NCI-H2227 treated with DMSO at 0.1 percent for 48 hours (cell line): Measurements from ENCODE around the gene ATP12A.

ENCODE experiments used
- DNase-seq: peaks from one replicate; lab custom pipeline; 2025; lab: John Stamatoyannopoulos, UW

ATP12A gene

DNA sequence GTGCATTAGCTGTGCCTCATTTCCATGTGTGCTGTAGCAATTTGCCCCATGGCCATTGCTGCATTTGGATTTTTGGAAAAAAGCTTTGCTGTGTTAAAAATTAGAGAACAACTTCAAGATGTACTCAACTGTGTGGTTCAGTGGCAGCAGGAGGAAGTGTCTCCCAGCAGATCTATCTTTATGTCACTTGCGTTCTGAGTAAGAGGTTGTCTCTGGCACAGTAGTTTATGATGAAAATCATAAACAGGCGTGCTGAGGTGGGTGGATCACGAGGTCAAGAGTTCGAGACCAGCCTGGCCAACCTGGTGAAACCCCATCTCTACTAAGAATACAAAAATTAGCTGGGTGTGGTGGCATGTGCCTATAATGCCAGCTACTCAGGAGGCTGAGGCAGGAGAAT is 54.7 kb downstream of the ATP12A start:
- no peak for DNase-seq

GRCh38 chr13:24737042-24737441 is 56.8 kb downstream of the ATP12A start:
- DNase-seq = no peak

DNA sequence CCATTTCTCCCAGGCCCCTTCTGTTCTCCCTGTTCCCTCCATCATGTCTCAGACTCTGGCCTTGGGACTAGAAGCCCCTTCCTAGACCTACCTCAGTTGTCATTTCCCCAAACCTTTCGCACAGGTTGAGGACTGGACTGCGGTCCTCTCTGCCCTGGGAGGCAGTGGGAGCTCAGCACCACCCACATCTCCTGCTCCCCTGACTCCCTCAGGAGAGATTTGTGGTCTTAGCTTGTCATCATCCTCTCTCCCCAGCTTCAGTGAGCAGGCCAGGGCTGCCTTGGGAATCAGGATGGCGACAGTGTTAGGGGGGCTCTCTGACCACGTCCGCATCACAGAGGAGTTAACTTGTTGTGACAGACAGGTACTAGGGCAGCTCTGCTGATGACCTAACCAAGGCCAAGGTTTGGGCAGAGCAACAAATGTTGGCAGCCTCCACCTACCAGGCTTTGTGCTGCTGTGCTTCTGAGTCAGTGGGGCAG is 58.2 kb downstream of the ATP12A start:
- DNase-seq = no peak

DNA sequence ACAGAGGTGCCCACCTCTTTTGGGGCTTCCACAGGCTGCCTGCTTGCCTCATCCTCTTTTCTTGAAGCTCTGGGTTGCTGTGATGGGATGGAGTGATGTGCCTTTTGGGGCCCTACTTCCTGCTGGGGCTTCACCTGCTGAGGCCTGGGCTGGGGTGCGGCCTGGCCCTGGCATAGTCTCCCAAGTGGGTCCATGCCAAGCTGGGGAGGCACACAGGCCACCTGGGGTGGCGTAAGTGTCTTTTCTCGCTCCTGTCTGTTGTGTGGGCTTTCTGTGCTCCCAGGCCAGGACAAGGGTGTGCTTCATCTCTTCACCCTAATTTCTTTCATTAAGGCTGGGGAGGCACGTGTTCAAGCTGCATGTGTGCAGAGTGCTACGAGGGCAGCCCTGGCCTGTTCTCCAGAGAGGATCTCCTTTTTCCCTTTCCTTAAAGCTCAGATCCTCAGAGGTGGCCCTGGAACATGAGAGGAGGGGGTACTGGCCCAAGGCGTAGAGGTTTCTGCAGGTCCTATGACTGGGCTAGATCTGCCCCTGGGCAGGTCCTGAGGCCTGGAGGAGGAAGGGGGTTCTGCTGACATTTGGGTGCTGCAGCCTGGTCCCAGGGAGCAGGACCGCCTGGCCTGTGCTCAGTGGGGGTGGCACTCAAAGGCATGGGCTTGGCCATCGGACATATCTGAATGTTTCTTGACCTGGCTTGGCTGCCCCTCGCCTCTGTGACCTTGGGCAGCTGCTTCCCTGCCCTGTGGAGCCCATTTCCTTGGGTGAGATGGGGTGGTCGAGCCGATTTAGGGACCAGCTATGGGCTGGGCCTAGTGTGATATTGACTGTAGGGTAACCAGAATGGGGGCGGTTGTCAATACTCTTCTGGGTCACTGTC is 60.0 kb downstream of the ATP12A start:
- no peak for DNase-seq

DNA sequence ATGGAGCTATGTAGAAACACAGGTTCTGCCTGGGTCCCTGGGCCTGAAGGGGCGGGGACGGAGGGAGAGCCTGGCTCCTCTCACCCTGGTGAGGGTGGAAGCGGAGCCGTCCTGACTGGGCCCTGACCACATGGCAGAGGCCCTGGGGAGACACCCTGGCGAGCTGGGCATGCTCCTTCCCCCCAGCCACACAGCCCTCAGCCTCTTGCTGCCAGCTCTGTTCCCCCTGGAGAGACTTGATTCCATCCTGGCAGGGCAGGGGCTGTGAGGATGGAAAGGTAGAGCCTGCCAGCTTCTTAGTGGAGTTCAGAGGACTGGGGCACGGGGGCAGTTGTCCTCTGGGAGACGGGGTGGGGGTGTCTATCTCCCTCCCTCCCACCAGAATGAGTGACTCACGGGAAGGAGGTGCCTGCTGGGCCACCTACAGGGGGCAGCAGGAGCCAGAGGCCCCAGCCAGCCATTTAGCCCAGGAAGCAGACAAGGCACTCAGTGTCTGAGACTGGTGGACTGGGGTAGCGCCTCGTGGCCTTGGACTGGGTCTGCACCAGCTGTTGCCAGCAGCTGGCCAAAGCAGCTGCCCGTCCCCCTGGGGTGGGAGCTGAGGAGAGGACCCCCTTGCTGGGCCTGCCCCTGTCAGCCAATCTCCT is 60.9 kb downstream of the ATP12A start:
- DNase-seq = no peak

DNA sequence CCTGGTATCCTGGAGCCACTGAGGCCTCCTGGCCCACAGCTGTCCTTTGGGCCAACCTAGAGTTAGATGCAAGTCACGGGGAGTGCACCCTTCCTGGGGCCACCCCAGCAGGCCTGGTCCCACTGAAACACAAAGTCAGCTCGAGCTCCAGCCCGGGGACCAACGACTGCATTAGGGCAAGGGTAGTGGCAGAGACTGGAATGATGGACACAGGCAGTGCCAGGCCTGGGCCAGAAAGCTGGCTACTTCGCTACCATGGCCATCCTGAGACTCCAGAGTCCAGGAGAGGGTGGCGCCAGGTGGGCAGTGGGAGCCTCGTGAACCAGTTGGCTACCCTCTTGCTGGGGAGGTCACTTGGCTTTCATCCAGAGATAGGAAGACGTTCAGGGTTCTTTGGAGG is 61.6 kb downstream of the ATP12A start:
- DNase-seq = no peak

GRCh38 chr13:24742294-24742693 is 62.1 kb downstream of the ATP12A start:
- DNase-seq = no peak

DNA sequence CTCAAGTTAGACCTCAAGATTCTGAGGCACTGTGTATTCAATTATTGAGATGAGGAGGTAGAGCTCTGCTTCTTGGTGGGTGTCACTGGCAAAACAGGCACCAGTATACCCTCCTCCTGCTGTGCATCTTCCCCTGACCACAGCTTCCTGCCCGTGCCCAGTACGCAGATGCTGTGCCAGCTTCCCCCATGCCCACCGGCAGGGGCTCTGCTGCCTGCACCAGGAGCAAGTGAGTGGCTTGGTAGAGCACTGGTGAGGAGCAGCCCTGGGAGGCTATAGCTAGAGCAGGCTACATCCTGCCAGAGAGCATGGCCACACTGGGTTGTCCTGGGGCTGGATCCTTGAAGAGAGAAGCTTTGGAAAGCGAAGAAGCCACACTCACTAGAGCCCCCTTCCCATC is 62.8 kb downstream of the ATP12A start:
- no peak for DNase-seq

DNA sequence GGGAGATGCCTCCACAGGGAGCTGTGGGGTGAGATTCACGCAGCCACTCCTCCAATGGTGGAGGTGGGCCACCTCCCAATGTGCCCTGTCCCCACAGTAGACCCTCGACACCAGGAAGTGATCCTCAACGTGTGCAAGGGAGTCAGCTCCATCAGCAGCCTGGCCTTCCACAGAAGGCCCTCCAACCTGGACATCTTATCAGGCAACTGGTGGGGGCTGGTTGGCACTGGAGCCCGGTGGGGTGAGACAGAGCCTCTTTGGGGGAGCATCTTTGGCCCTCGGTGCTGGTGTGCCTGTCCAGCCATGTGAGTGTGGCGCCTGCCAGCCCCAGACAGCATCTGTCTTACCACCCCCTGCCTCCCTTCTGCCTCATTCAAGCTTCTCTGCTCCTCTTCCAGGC is 64.0 kb downstream of the ATP12A start:
- DNase-seq = no peak

DNA sequence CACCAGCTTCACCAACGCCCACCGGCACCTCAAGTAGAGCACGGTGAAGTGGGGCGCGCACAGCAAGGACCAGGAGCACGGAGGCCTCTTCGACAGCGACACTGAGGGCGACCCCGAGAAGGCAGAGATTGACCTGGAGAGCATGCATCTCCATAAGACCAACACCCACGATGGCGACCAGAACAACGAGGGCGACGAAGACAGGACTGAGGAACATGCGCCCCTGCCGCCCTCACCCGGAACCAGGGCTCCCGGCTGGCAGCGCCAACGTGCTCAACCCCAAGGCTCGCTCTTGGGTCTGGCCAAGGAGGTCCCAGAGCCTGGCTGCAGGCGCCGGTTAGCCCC is 65.3 kb downstream of the ATP12A start:
- DNase-seq = no peak

DNA sequence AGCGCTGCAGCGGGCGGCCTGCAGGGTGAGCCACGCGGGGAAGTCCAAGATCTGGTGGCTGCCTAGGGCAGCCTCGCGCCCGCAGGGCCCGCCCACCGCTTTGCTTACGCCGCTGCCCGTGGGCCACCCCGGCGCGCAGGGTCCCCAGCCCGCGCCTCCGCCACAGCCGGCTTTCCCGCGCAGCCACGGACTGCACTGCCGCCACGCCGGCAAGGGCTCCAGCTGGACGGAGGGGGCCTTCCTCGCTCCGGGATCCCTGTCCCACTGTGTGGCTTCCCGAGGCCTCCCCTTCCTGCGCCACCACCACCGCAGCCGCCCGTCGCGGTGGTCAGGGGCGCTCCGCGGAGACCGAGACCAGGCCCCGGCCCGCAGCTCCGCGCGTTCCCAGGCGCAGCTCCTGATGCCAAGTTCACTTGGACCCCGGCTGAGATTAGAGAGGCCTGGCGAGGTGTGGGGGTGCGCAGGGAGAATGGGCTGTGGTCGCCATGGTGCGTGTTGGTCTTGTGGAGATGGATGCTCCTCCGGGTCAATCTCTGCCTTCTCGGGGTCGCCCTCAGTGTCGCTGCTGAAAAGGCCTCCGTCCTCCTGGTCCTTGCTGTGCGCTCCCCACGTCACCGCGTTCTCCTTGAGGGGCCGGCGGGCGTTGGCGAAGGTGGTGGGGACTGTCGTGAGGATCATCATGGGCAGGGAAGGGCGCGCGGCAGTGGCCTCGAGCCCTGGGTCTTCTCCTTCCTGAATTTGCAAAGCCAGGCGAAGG is 65.8 kb downstream of the ATP12A start:
- no peak for DNase-seq

GRCh38 chr13:24746618-24747247 is 66.5 kb downstream of the ATP12A start:
- DNase-seq = no peak

GRCh38 chr13:24747248-24748060 is 67.2 kb downstream of the ATP12A start:
- no peak for DNase-seq

GRCh38 chr13:24748061-24748400 is 67.8 kb downstream of the ATP12A start:
- DNase-seq = no peak

GRCh38 chr13:24759197-24759596 is 79.0 kb downstream of the ATP12A start:
- no peak for DNase-seq
